ENCODE measurements around the gene USP25. TPM values are rescaled to one million over a fixed set of nuclear protein-coding genes. Genes with fewer than 3 reads are reported as not detected.

Gene USP25
- total and polyA plus RNA-seq, 2 experiments from 2014 or later = 11.8 to 49.2 TPM

GRCh38 chr21:15872236-15872635, 142.5 kb downstream of the USP25 start (continued):
- TF ChIP-seq, protein P1, sequence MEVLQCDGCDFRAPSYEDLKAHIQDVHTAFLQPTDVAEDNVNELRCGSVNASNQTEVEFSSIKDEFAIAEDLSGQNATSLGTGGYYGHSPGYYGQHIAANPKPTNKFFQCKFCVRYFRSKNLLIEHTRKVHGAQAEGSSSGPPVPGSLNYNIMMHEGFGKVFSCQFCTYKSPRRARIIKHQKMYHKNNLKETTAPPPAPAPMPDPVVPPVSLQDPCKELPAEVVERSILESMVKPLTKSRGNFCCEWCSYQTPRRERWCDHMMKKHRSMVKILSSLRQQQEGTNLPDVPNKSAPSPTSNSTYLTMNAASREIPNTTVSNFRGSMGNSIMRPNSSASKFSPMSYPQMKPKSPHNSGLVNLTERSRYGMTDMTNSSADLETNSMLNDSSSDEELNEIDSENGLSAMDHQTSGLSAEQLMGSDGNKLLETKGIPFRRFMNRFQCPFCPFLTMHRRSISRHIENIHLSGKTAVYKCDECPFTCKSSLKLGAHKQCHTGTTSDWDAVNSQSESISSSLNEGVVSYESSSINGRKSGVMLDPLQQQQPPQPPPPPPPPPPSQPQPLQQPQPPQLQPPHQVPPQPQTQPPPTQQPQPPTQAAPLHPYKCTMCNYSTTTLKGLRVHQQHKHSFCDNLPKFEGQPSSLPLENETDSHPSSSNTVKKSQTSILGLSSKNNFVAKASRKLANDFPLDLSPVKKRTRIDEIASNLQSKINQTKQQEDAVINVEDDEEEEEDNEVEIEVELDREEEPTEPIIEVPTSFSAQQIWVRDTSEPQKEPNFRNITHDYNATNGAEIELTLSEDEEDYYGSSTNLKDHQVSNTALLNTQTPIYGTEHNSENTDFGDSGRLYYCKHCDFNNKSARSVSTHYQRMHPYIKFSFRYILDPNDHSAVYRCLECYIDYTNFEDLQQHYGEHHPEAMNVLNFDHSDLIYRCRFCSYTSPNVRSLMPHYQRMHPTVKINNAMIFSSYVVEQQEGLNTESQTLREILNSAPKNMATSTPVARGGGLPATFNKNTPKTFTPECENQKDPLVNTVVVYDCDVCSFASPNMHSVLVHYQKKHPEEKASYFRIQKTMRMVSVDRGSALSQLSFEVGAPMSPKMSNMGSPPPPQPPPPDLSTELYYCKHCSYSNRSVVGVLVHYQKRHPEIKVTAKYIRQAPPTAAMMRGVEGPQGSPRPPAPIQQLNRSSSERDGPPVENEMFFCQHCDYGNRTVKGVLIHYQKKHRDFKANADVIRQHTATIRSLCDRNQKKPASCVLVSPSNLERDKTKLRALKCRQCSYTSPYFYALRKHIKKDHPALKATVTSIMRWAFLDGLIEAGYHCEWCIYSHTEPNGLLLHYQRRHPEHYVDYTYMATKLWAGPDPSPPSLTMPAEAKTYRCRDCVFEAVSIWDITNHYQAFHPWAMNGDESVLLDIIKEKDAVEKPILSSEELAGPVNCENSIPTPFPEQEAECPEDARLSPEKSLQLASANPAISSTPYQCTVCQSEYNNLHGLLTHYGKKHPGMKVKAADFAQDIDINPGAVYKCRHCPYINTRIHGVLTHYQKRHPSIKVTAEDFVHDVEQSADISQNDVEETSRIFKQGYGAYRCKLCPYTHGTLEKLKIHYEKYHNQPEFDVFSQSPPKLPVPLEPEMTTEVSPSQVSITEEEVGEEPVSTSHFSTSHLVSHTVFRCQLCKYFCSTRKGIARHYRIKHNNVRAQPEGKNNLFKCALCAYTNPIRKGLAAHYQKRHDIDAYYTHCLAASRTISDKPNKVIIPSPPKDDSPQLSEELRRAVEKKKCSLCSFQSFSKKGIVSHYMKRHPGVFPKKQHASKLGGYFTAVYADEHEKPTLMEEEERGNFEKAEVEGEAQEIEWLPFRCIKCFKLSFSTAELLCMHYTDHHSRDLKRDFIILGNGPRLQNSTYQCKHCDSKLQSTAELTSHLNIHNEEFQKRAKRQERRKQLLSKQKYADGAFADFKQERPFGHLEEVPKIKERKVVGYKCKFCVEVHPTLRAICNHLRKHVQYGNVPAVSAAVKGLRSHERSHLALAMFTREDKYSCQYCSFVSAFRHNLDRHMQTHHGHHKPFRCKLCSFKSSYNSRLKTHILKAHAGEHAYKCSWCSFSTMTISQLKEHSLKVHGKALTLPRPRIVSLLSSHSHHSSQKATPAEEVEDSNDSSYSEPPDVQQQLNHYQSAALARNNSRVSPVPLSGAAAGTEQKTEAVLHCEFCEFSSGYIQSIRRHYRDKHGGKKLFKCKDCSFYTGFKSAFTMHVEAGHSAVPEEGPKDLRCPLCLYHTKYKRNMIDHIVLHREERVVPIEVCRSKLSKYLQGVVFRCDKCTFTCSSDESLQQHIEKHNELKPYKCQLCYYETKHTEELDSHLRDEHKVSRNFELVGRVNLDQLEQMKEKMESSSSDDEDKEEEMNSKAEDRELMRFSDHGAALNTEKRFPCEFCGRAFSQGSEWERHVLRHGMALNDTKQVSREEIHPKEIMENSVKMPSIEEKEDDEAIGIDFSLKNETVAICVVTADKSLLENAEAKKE (CRISPR knock-in tag; IDR thresholded peaks at IDR 0.05) = no peak
- no peak for TF ChIP-seq EZH2 (IDR thresholded peaks at IDR 0.05; ENCODE audit: low read depth, unreplicated experiment)

DNA sequence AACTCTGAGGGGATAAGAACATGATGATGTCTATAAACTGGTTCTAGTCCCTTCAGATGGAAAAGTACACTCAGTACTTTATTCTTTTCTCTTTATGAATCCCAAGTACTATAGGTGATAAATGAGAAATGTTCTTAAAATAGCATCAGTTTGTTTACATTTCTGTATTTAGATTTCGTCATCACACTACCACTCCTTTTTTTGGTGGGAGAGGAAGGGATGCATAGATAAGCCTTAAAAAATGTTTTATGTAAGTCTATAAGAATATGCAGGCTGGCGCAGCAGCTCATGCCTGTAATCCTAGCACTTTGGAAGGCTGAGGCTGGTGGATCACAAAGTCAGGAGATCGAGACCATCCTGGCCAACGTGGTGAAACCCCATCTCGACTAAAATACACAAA, 144.8 kb downstream of the USP25 start:
- DNase-seq (ENCODE audit: low spot score) = no peak
- no peak overlapping the region for H3K27ac Mint-ChIP-seq
- H3K27ac ChIP-seq (ENCODE audit: low read depth) = no peak overlapping the region
- no peak overlapping the region for H3K4me3 ChIP-seq
- H3K4me2 ChIP-seq = no peak overlapping the region
- no peak for ATAC-seq
- no peak overlapping the region for H3K4me3 Mint-ChIP-seq
- no peaks in the 10 kb centered on the region for H3K79me2 ChIP-seq (replicated peaks; ENCODE audit: insufficient read depth)
- H4K20me1 ChIP-seq (replicated peaks; ENCODE audit: insufficient read depth) = no peaks in the 10 kb centered on the region; the same call in 1 of the 2 replicates
- H3K9me2 ChIP-seq (ENCODE audit: insufficient read depth) = peaks cover 8% of the 10 kb centered on the region; the same call in 1 of the 2 replicates
- H3K36me3 ChIP-seq (ENCODE audit: insufficient read depth) = 0 out of 2 replicates have a peak, but pooled peaks cover 5% of the 10 kb centered on the region
- H3F3A ChIP-seq (replicated peaks; ENCODE audit: low read depth) = no peaks in the 10 kb centered on the region
- peaks cover 43% of the 10 kb centered on the region for H3K36me3 Mint-ChIP-seq (ENCODE audit: low read depth)
- H3K4me1 ChIP-seq (ENCODE audit: insufficient read depth) = no peaks in the 10 kb centered on the region
- no peaks in the 10 kb centered on the region; the same call in 2 of the 3 replicates for H3K9me3 Mint-ChIP-seq
- no peaks in the 10 kb centered on the region for H3K27me3 ChIP-seq (ENCODE audit: insufficient read depth)
- H3K4me1 Mint-ChIP-seq = no peaks in the 10 kb centered on the region
- no peak for TF ChIP-seq JUNB (IDR thresholded peaks at IDR 0.05; ENCODE audit: unreplicated experiment)
- no peak for TF ChIP-seq CREB1 (CRISPR knock-in tag; IDR thresholded peaks at IDR 0.05; ENCODE audit: low read depth)
- no peak for TF ChIP-seq ZNF114 (CRISPR knock-in tag; IDR thresholded peaks at IDR 0.05)
- no peak for TF ChIP-seq EZH2 (IDR thresholded peaks at IDR 0.05; ENCODE audit: low read depth, unreplicated experiment)
- no peak for TF ChIP-seq EZH2phosphoT487 (IDR thresholded peaks at IDR 0.05; ENCODE audit: unreplicated experiment)
- TF ChIP-seq STAT1 (IDR thresholded peaks at IDR 0.05; ENCODE audit: unreplicated experiment) = no peak
- H3K27me3 Mint-ChIP-seq (ENCODE audit: insufficient read depth, low read depth, poor library complexity) = no peaks in the 10 kb centered on the region
- H2AFZ ChIP-seq = no peak overlapping the region

Measured in GM23338 (cell line).